Measurements from ENCODE around the gene PRKD2. TPM values are rescaled to one million over a fixed set of nuclear protein-coding genes. Genes with fewer than 3 reads are reported as not detected.
A peak's percentile ranks its signal among the peaks of the same experiment; 100 is the strongest.

PRKD2 gene
- total and polyA plus RNA-seq, 10 donors = 63.4 to 132 (median 110) TPM

DNA sequence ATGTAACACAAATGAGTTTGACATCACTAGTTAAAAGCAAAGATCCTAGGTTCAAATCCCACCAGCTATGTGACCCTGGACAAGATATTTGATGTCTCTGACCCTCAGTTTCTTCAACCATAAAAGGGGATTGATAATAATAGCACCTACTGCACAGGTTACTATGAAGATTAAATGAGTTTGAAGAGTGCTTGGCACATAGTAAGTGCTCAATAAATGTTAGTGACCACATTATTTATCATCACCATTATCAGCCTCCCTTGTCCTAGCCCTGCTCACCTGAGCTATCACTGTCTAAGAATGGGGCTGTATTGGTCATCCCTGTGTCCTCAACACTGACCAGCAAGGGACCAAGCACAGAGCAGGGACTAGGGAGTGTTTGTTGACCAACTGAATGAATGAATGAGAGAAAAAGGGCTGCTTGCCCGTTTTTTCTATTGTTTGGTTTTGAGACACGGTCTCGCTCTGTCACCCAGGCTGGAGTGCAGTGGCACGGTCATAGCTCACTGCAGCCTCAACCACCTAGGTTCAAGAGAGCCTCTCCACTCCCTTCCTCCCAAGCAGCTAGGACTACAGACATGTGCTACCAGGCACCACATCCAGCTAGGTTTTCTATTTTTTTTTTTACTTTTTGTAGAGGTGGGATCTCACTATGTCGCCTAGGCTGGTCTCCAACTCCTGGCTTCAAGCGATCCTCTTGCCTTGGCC is 29.3 kb downstream of the PRKD2 start:
- Histone ChIP-seq H3K27me3 (replicated peaks in 1 of 7) (no peaks in the 10 kb centered on the region), H3K4me1 (no peaks in the 10 kb centered on the region), H3K36me3 (peaks cover 18 to 100% (median 99%) of the 10 kb centered on the region in 6 donors), H3K27ac (no peak overlapping the region), H3K9me3 (no peaks in the 10 kb centered on the region), H3K4me3 (no peak overlapping the region)
- DNase-seq = no peak
- TF ChIP-seq, protein P1, sequence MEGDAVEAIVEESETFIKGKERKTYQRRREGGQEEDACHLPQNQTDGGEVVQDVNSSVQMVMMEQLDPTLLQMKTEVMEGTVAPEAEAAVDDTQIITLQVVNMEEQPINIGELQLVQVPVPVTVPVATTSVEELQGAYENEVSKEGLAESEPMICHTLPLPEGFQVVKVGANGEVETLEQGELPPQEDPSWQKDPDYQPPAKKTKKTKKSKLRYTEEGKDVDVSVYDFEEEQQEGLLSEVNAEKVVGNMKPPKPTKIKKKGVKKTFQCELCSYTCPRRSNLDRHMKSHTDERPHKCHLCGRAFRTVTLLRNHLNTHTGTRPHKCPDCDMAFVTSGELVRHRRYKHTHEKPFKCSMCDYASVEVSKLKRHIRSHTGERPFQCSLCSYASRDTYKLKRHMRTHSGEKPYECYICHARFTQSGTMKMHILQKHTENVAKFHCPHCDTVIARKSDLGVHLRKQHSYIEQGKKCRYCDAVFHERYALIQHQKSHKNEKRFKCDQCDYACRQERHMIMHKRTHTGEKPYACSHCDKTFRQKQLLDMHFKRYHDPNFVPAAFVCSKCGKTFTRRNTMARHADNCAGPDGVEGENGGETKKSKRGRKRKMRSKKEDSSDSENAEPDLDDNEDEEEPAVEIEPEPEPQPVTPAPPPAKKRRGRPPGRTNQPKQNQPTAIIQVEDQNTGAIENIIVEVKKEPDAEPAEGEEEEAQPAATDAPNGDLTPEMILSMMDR (IDR thresholded peaks at IDR 0.05 in 8 of 11, conservative IDR thresholded peaks at IDR 0.05 in 3 of 11) = no peak
- no peak for TF ChIP-seq POLR2A (IDR thresholded peaks at IDR 0.05)
- TF ChIP-seq POLR2AphosphoS5 (IDR thresholded peaks at IDR 0.05) = peak in 1 of 3 donors; percentile 23
- 89 to 95% (median 92%) methylated on average over 6 of the region's 6 CpGs for WGBS, 5 donors
- intact Hi-C loops (cut with DNase I; ENCODE audit: low total_unique reads) = no loop called here

DNA sequence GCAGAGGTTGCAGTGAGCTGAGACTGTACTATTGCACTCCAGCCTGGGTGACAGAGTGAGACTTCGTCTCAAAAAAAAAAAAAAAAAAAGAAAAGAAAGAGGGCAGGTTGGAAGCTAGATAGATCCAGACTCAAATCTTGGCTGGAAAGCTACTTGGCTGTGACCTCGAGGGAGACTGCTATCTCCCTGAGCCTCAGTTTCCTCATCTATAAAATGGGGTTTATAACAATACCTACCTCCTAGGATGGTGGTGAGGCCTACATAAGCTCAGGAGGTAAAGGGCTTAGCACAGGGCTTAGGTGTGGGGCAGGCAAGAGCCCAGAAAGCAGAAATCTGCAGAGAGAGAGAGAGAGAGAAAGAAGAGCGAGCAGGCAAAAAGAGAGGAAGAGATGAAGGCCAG is 31.7 kb downstream of the PRKD2 start:
- intact Hi-C loops (cut with DNase I; ENCODE audit: low total_unique reads) = no loop called here

DNA sequence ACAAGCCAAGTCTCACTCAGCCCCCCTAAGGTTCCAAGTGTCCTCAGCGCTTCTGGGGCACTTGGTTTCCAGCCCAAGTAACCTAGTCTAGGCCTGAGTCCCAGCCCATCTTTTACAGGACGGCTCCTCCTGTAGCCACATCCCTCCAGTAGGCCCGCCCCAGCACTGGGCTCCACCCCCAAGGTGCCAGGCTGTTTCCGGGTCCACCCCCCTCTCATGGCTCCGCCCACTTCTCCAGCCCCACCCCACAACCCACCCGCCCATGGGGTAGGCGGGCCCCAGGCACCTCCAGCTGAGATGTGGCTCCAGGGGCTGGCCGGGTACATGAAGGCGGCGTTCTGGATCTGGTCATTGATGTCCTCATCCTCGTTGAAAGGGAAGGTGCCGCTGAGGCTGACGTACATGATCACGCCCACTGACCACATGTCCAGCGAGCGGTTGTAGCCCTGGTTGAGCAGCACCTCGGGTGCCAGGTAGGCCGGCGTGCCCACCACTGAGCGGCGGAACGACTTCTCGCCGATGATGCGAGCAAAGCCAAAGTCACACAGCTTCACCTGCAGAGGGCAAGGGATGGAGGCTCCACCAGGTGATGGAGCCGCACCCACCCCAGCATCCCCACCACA is 38.7 kb downstream of the PRKD2 start:
- Histone ChIP-seq H3K9me3 (no peaks in the 10 kb centered on the region), H3K4me1 (peaks cover 0 to 6% (median 0%) of the 10 kb centered on the region in 6 donors), H3K27me3 (replicated peaks in 1 of 7) (no peaks in the 10 kb centered on the region), H3K27ac (no peak overlapping the region), H3K36me3 (peaks cover 4 to 100% (median 98%) of the 10 kb centered on the region in 6 donors), H3K4me3 (no peak overlapping the region)
- DNase-seq = peak; percentile 75
- peak in 2 of 3 donors; percentile 25 to 58 for TF ChIP-seq POLR2AphosphoS5 (IDR thresholded peaks at IDR 0.05)
- TF ChIP-seq, protein P1 (IDR thresholded peaks at IDR 0.05 in 8 of 11, conservative IDR thresholded peaks at IDR 0.05 in 3 of 11) = no peak
- 85 to 87% (median 86%) methylated on average over 21 to 26 of the region's 26 CpGs for WGBS, 5 donors
- intact Hi-C loops (cut with DNase I; ENCODE audit: low total_unique reads) = no loop called here

More for the DNA sequence above, 31.7 kb downstream of the PRKD2 start:
- 64 to 91% (median 82%) methylated on average over 3 of the region's 3 CpGs for WGBS, 5 donors
- H3K36me3 ChIP-seq = peaks cover 5 to 100% (median 98%) of the 10 kb centered on the region in 6 donors
- H3K27me3 ChIP-seq (replicated peaks in 1 of 7) = no peaks in the 10 kb centered on the region
- H3K9me3 ChIP-seq = no peaks in the 10 kb centered on the region
- no peaks in the 10 kb centered on the region for H3K4me1 ChIP-seq
- H3K27ac ChIP-seq = no peak overlapping the region
- no peak overlapping the region for H3K4me3 ChIP-seq
- no peak for DNase-seq
- TF ChIP-seq POLR2A (IDR thresholded peaks at IDR 0.05) (no peak), POLR2AphosphoS5 (IDR thresholded peaks at IDR 0.05) (no peak)
- TF ChIP-seq, protein P1 (IDR thresholded peaks at IDR 0.05 in 8 of 11, conservative IDR thresholded peaks at IDR 0.05 in 3 of 11) = no peak

Data from spleen (tissue), 11 donors.